Motor neuron (in vitro differentiated cells): ENCODE results near the gene FAIM. TPM values are rescaled to one million over a fixed set of nuclear protein-coding genes. Genes with fewer than 3 reads are reported as not detected.
"Not testable (repeated sequence)": the region's sequence is repeated elsewhere in the genome, so short reads cannot be mapped to it uniquely, and the experiment has no call there.

Source experiments
- ATAC-seq, 8 experiments: fragments of 200-7000 bp; cut with Tn5 transposase; replicated peaks in 6 of 8; 2 replicates each; pipeline ENCODE4 v1.8.0; 2021; ENCODE audit warnings: mild to moderate bottlenecking in 8 of 8, moderate library complexity in 8 of 8
- H3K27ac ChIP-seq, 2 donors: fragments of 250-450 bp; sonication (Bioruptor Pico); 2 replicates each; pipeline ENCODE4 v1.9.0; 2021; ENCODE audit warnings: antibody characterized with exemption in 2 of 2, mild to moderate bottlenecking in 2 of 2, moderate library complexity in 1 of 2
- H3K4me1 ChIP-seq, 2 donors: fragments of 250-450 bp; sonication (Bioruptor Pico); replicated peaks in 1 of 2; 2 replicates each; pipeline ENCODE4 v1.6.1; 2021; ENCODE audit warnings: antibody characterized with exemption in 2 of 2, mild to moderate bottlenecking in 2 of 2, moderate library complexity in 1 of 2
- H3K4me3 ChIP-seq, 5 donors: fragments of 250-450 bp; sonication (Bioruptor Pico); 2 replicates each; pipeline ENCODE4 v1.9.0; 2021; ENCODE audit warnings: antibody characterized with exemption in 5 of 5, mild to moderate bottlenecking in 5 of 5, moderate library complexity in 4 of 5
- WGBS, 10 experiments: fragments of 450-650 bp; shearing (Covaris generic); methylation state at CpG; one replicate each; pipeline ENCODE4 v1.0.0; 2022; 5-methylcytosine and 5-hydroxymethylcytosine counted together
- in situ Hi-C, 9 experiments: fragments of 400-800 bp; cut with MboI; loops; one replicate each; pipeline ENCODE4 v1.15.0; 2021; ENCODE audit warnings: low sequenced_read_pairs in 9 of 9, low pct_unique_long_range_greater_than_20kb in 2 of 9; ENCODE audit not compliant: unreplicated experiment in 9 of 9
- total RNA-seq, 8 experiments: library from RNA; unstranded; fragments of 300-600 nt; gene quantifications; 2 replicates each; pipeline versions ENCODE4 v1.2.3 to v1.2.4, GENCODE V29; 2022

Gene FAIM
- total RNA-seq, 8 experiments from 2014 or later: 7.3 to 25.3 (median 12.7) TPM

GRCh38 chr3:138670407-138670806 is 61.8 kb downstream of the FAIM start:
- in situ Hi-C loops: no loop called here
- ATAC-seq: no peak
- Histone ChIP-seq H3K27ac (no peak overlapping the region), H3K4me3 (no peak overlapping the region), H3K4me1 (peaks cover 14 to 36% of the 10 kb centered on the region in 2 donors)

- in situ Hi-C loops: no loop called here
- peak overlapping the region in 1 of 5 donors; percentile 14 for H3K4me3 ChIP-seq
- peak in 7 of 8 experiments; percentile 84 to 95 (median 93) for ATAC-seq
- 0 to 100% (median 27%) methylated on average over 1 to 4 of the region's 4 CpGs; no CpG with 5 or more reads in 1 of the 10 experiments for WGBS, 10 experiments
- H3K27ac ChIP-seq: peak overlapping the region; percentile 45 to 80
- H3K4me1 ChIP-seq: peaks cover 14 to 36% of the 10 kb centered on the region in 2 donors
Measured at GRCh38 chr3:138673641-138674530, 65.3 kb downstream of the FAIM start.

GRCh38 chr3:138675393-138675792 is 66.8 kb downstream of the FAIM start:
- Histone ChIP-seq H3K27ac (no peak overlapping the region), H3K4me3 (no peak overlapping the region), H3K4me1 (peaks cover 7 to 24% of the 10 kb centered on the region in 2 donors)
- no peak for ATAC-seq
- in situ Hi-C loops: no loop called here
- 69 to 100% (median 100%) methylated on average over 1 of the region's 1 CpG; no CpG with 5 or more reads in 1 of the 10 experiments for WGBS, 10 experiments

- WGBS, 10 experiments: 75 to 100% (median 92%) methylated on average over 1 of the region's 1 CpG; no CpG with 5 or more reads in 1 of the 10 experiments
- H3K27ac ChIP-seq: no peak overlapping the region
- H3K4me3 ChIP-seq: no peak overlapping the region
- peaks cover 7 to 10% of the 10 kb centered on the region in 2 donors for H3K4me1 ChIP-seq
- ATAC-seq: peak in 1 of 8 experiments; percentile 14
- in situ Hi-C loops: no loop called here
Measured at GRCh38 chr3:138678086-138678485, 69.5 kb downstream of the FAIM start.

- H3K27ac ChIP-seq: no peak overlapping the region
- 77 to 100% (median 91%) methylated on average over 3 to 5 of the region's 5 CpGs for WGBS, 10 experiments
Measured at GRCh38 chr3:138678874-138679392, 70.4 kb downstream of the FAIM start.

GRCh38 chr3:138680974-138681373 is 72.4 kb downstream of the FAIM start:
- WGBS, 10 experiments: 67 to 100% (median 96%) methylated on average over 1 to 6 of the region's 6 CpGs; no CpG with 5 or more reads in 2 of the 10 experiments
- H3K4me1 ChIP-seq, ATAC-seq, in situ Hi-C loops, H3K4me3 ChIP-seq, H3K27ac ChIP-seq: not testable (repeated sequence)

More at GRCh38 chr3:138678874-138679392, 70.4 kb downstream of the FAIM start:
- peaks cover 2 to 8% of the 10 kb centered on the region in 2 donors for H3K4me1 ChIP-seq
- ATAC-seq: no peak
- in situ Hi-C loops: no loop called here
- no peak overlapping the region for H3K4me3 ChIP-seq

- ATAC-seq: no peak
- Histone ChIP-seq H3K27ac (no peak overlapping the region), H3K4me3 (no peak overlapping the region), H3K4me1 (no peaks in the 10 kb centered on the region)
- 50 to 83% (median 74%) methylated on average over 2 to 5 of the region's 5 CpGs for WGBS, 10 experiments
- in situ Hi-C loops: no loop called here
Measured at GRCh38 chr3:138681463-138682220, 73.1 kb downstream of the FAIM start.

- no peaks in the 10 kb centered on the region for H3K4me1 ChIP-seq
- H3K4me3 ChIP-seq: no peak overlapping the region
- no peak for ATAC-seq
- no peak overlapping the region for H3K27ac ChIP-seq
- in situ Hi-C loops: no loop called here
Measured at GRCh38 chr3:138682648-138683047, 74.1 kb downstream of the FAIM start.

Other genes with a start within 250 kb of the FAIM start
- 1 to 10 TPM in 6 of 8 experiments, under 1 TPM in 2; 0.71 to 4.5 (median 1.8) TPM for gene ESYT3, start 174.2 kb upstream of the FAIM start, total RNA-seq
- gene CEP70, start 14.5 kb upstream of the FAIM start, total RNA-seq: 10 to 100 TPM; 12.2 to 53.3 (median 34.3) TPM
- 10 to 100 TPM in 4 of 8 experiments, 1 to 10 TPM in 4; 5.8 to 21.0 (median 10.6) TPM for gene PIK3CB, start 226.2 kb downstream of the FAIM start, total RNA-seq